Ovary (tissue), 10 donors: ENCODE results near the gene CAV2. TPM values are rescaled to one million over a fixed set of nuclear protein-coding genes. Genes with fewer than 3 reads are reported as not detected.

ENCODE experiments used
- DNase-seq, 5 donors: peaks; one replicate each; pipeline ENCODE4 v3.0.0-alpha.2; 2019 to 2020
- H3K27ac ChIP-seq, 2 donors: fragments of 200-600 bp; one replicate each; pipeline versions ENCODE4 v1.5.1 to v1.8.0; 2019 to 2022
- H3K27me3 ChIP-seq: fragments of 200-600 bp; one replicate; pipeline ENCODE4 v1.8.0; 2022
- H3K36me3 ChIP-seq: fragments of 200-600 bp; sonication (generic); one replicate; pipeline ENCODE4 v1.5.1; 2019
- H3K4me1 ChIP-seq: one replicate; pipeline ENCODE4 v1.8.1; 2013; ENCODE audit warnings: mild to moderate bottlenecking, moderate library complexity; ENCODE audit not compliant: insufficient read depth
- H3K4me3 ChIP-seq: fragments of 200-600 bp; sonication (generic); one replicate; pipeline ENCODE4 v1.5.1; 2017
- H3K9me3 ChIP-seq, 2 donors: fragments of 200-600 bp in 1 of 2; sonication (generic) in 1 of 2; one replicate each; pipeline versions ENCODE4 v1.5.1 to v1.8.1; 2013 to 2019; ENCODE audit warnings: mild to moderate bottlenecking in 1 of 2, moderate library complexity in 1 of 2
- EP300 ChIP-seq: sonication (generic); formaldehyde crosslinking; IDR thresholded peaks from one replicate; pipeline ENCODE4 v1.6.1; 2017; ENCODE audit warnings: antibody characterized with exemption
- POLR2A ChIP-seq: fragments of 450-650 bp; IDR thresholded peaks from one replicate; pipeline ENCODE4 v1.6.1; 2017; ENCODE audit warnings: antibody characterized with exemption, mild to moderate bottlenecking, moderate library complexity
- WGBS, 3 donors: extraction: QIAGEN DNeasy Blood & Tissue Kit in 1 of 3; methylation state at CpG; one replicate each; pipeline versions ENCODE4 v1.1.5 to v1.1.7; 2013 to 2017; 5-methylcytosine and 5-hydroxymethylcytosine counted together
- intact Hi-C, 4 donors: fragments of 100-400 bp; cut with DNase I; formaldehyde crosslinking; loops; one replicate each; pipeline versions ENCODE4 v1.11.0 to v1.15.1; 2022 to 2023
- long read RNA-seq, 3 donors: library from polyadenylated mRNA in 2 of 3; unstranded in 2 of 3; transcript quantifications; one replicate each; pipeline ENCODE4 v2.0.0 and lab custom pipeline, GENCODE V29; 2021 to 2026
- polyA plus RNA-seq, 2 donors: library from polyadenylated mRNA; stranded (reverse); fragments of 200-250 nt in 1 of 2; fragments of 350-450 nt in 1 of 2; fragmentation: Illumina TruSeq in 1 of 2; extraction: RNeasy Lipid Tissue Mini Kit (QIAGEN cat#74804) in 1 of 2; gene quantifications; one replicate each; pipeline ENCODE4 v1.2.3, GENCODE V29; 2013 to 2014
- total RNA-seq, 7 donors: library from RNA; depleted of rRNA in 2 of 7; stranded (reverse); fragments of >200 nt in 2 of 7; fragmentation: NEBNext Ultra II Directional in 3 of 7; extraction: Animal tissue kit (Norgen Biotek cat#: 25700) in 3 of 7; gene quantifications; one replicate each; pipeline versions ENCODE4 v1.1.0 to v1.2.4, GENCODE V29; 2016 to 2023
- TF ChIP-seq, protein P1 (sequence below), 3 donors: fragments of 450-650 bp in 2 of 3; fragments of 200-600 bp in 1 of 3; IDR thresholded peaks; one replicate each; pipeline versions ENCODE4 v1.5.1 to v1.8.0; 2016 to 2022; ENCODE audit warnings: antibody characterized with exemption in 3 of 3, mild to moderate bottlenecking in 1 of 3
- donor health status: DM: no; HTN: no; CAD: no; lungs with moderate emphysema.
- donor health status: DM: no; HTN: no; CAD: no.
- donor health status: Bipolar disorder and iron deficiency.
- donor health status: DM: yes; HTN: yes; CAD: no.
- donor health status: DM: no; HTN: no; CAD: no.
- donor health status: DM: yes; HTN: yes; CAD: no.

Gene CAV2, protein sequence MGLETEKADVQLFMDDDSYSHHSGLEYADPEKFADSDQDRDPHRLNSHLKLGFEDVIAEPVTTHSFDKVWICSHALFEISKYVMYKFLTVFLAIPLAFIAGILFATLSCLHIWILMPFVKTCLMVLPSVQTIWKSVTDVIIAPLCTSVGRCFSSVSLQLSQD
- total RNA-seq, result 10 to 100 TPM; 38.0 to 67.5 (median 53.7) TPM
- polyA plus RNA-seq, result 100 to 1,000 TPM in 1 of 2 donors, 10 to 100 TPM in 1; 46.2 to 110 TPM
- long read RNA-seq, donor 1, transcript CAV2-202 (2 exons, 776 nt), result minor isoform, 7 of 290 reads
- long read RNA-seq, donor 1, transcript CAV2-201 (3 exons, 3,301 nt), result major isoform, 266 of 290 reads
- long read RNA-seq, donor 1, partial matches to known transcripts, result 1 of 290 reads
- long read RNA-seq, donor 1, other reads (novel, unspliced or antisense), result 12 of 290 reads
- long read RNA-seq, donor 2, transcript CAV2-203 (2 exons, 1,179 nt), result minor isoform, 5 of 66 reads
- long read RNA-seq, donor 2, transcript CAV2-201 (3 exons, 3,301 nt), result major isoform, 53 of 66 reads
- long read RNA-seq, donor 2, partial matches to known transcripts, result 0 of 66 reads
- long read RNA-seq, donor 2, other reads (novel, unspliced or antisense), result 0 of 66 reads
- long read RNA-seq, donor 3, transcript CAV2-201 (3 exons, 3,301 nt), result major isoform, 173 of 190 reads
- long read RNA-seq, donor 3, partial matches to known transcripts, result 0 of 190 reads
- long read RNA-seq, donor 3, other reads (novel, unspliced or antisense), result 7 of 190 reads

DNA sequence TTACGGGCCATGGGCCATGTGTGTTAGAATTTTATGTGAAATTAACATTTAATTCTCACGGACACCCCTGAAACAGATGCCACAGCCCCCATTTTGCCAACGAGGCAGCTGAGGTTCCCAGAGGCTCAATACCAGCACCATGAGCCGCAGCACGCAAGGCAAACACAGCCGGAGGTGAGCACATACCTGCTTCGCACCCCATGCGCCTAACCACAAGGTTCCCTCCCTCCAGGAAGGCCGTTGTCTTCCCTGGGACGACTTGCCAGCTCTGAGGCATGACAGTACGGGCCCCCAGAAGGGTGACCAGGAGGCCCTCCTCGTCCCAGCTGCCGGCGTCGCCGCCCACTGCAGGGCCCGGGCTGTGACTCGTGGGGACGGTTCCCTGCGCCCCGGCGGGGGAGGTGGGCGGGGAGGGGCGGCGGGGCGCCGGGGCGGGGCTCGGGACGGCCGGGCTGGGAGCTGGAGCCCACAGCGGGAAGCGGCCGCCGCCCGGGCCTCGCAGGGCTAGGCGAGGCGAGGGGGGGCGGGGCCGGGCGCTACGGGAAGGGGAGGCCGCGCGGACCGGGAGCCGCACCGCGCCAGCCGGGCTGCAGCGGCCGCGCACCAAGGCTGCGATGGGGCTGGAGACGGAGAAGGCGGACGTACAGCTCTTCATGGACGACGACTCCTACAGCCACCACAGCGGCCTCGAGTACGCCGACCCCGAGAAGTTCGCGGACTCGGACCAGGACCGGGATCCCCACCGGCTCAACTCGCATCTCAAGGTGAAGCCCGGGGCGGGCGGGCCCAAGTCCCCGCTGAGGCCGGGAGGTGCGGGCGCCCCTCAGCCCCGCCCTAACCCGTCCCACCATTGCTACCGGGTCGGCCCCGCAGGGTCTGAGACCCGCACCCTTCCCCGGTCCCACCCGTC lies at the start of gene CAV2:
Gene CAV2 (plus strand): TSS at position 571 of the 910 bp plus-strand sequence. CDS start 44 bp downstream, at position 615.
- no peaks in the 10 kb centered on the region for H3K9me3 ChIP-seq
- H3K4me3 ChIP-seq, result peak within 1 kb of the TSS; percentile 60
- intact Hi-C loops, result no loop called here
- DNase-seq, result peak; percentile 67 to 81 (median 73)
- H3K27ac ChIP-seq, result peak within 1 kb of the TSS; percentile 90 to 95
- WGBS, 3 donors, result 3 to 6% (median 4%) methylated on average over 32 to 86 of the region's 86 CpGs
- H3K36me3 ChIP-seq, result no peaks in the 10 kb centered on the region
- TF ChIP-seq EP300, result no peak
- peak; percentile 46 for TF ChIP-seq POLR2A
- no peaks in the 10 kb centered on the region for H3K27me3 ChIP-seq
- peaks cover 7% of the 10 kb centered on the region for H3K4me1 ChIP-seq

DNA sequence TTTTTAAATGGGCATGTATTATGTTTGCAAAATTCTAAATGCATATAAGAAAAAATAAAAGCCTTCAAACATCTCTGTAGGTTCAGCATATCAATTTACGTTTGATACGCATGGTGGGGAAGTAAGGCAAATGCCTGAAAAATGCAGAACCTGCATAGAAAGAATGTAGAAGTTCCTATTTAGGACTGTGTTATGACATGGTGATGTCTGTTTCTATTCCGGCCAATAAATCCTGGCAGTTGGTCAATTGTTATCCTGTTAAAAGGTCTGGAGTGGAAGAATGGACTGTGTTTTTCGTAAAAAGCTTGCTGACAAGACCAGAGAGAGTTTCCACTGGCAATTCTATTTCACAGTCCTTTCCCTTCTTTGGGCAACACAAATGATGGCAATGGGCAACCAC lies 49.6 kb upstream of the CAV2 start:
- Histone ChIP-seq H3K4me1 (peaks cover 4% of the 10 kb centered on the region), H3K36me3 (no peaks in the 10 kb centered on the region), H3K4me3 (no peak overlapping the region), H3K9me3 (no peaks in the 10 kb centered on the region), H3K27ac (no peak overlapping the region), H3K27me3 (no peaks in the 10 kb centered on the region)
- 18 to 28% (median 24%) methylated on average over 4 of the region's 4 CpGs for WGBS, 3 donors
- intact Hi-C loops, result loop anchor here in 2 of 4 donors (10.0 kb wide), 1 partner anchor 75 kb away; the partner anchor contains the start of gene CAV1 (in 2 of the 2)
- DNase-seq, result no peak
- TF ChIP-seq POLR2A (no peak), EP300 (no peak)
- TF ChIP-seq, protein P1, sequence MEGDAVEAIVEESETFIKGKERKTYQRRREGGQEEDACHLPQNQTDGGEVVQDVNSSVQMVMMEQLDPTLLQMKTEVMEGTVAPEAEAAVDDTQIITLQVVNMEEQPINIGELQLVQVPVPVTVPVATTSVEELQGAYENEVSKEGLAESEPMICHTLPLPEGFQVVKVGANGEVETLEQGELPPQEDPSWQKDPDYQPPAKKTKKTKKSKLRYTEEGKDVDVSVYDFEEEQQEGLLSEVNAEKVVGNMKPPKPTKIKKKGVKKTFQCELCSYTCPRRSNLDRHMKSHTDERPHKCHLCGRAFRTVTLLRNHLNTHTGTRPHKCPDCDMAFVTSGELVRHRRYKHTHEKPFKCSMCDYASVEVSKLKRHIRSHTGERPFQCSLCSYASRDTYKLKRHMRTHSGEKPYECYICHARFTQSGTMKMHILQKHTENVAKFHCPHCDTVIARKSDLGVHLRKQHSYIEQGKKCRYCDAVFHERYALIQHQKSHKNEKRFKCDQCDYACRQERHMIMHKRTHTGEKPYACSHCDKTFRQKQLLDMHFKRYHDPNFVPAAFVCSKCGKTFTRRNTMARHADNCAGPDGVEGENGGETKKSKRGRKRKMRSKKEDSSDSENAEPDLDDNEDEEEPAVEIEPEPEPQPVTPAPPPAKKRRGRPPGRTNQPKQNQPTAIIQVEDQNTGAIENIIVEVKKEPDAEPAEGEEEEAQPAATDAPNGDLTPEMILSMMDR (IDR thresholded peaks at IDR 0.05), result no peak

DNA sequence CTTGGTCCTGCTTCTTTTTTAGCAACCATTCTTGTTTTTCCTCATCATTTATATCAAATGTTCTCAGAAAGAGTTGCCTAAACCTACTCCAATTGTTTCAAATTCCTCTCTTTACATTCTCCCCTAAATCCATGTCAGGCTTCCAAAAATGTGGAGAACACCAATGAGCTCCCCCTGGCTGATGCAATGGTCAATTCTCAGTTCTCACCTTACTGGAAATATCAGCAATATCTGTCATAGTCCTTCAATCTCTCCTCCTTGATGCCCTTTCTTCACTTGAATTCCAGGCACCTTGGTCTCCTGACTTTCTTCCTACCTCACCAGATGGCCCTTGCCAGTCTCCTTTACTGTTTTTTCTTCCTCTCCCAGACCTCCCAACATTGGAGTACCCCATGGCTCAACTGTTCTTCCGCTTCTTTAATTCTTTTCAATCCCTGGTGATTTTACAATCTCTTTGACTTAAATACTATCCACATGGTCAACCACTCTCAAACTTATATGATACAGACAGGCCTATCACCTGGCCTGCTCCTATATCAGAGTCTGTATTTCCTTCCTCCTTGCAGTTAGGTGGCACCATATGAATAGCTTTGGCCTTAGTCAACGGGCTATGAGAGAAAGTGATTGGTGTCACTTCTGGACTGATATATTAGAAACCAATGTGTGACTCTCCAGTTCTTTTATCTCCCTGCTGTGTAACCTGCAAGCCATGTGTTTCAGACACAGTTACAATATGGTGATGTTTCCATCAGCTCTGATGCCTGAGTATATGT lies 47.4 kb upstream of the CAV2 start:
- Histone ChIP-seq H3K4me1 (peaks cover 4% of the 10 kb centered on the region), H3K9me3 (no peaks in the 10 kb centered on the region), H3K27me3 (no peaks in the 10 kb centered on the region), H3K36me3 (no peaks in the 10 kb centered on the region), H3K4me3 (no peak overlapping the region), H3K27ac (no peak overlapping the region)
- DNase-seq, result no peak
- intact Hi-C loops, result no loop called here
- TF ChIP-seq POLR2A, result no peak
- no peak for TF ChIP-seq EP300
- TF ChIP-seq, protein P1 (IDR thresholded peaks at IDR 0.05), result no peak
- 98 to 100% (median 100%) methylated on average over 2 of the region's 2 CpGs for WGBS, 3 donors

DNA sequence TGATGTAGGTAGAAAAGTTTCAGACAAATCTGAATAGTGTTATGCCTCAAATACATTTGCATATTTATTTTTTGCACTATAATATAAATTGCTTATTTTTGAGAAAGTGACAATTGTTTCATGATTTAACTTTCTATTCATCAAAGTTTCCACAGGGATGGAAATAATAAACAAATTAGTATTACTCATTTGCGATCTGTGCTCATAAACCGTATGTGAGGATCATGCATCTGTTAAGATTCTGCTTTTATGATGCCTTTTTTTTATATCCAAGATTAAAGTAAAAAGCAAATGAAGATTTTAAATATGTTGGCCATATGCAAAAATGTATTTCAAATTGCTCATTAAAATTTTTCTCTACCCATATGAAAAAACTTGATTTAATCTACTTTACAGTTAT lies 45.2 kb upstream of the CAV2 start:
- TF ChIP-seq POLR2A, result no peak
- no peak for TF ChIP-seq EP300
- TF ChIP-seq, protein P1 (IDR thresholded peaks at IDR 0.05), result no peak
- Histone ChIP-seq H3K4me1 (peaks cover 2% of the 10 kb centered on the region), H3K9me3 (no peaks in the 10 kb centered on the region), H3K4me3 (no peak overlapping the region), H3K36me3 (no peaks in the 10 kb centered on the region), H3K27ac (no peak overlapping the region), H3K27me3 (no peaks in the 10 kb centered on the region)
- intact Hi-C loops, result no loop called here
- no peak for DNase-seq
- WGBS, 3 donors, result 95 to 97% (median 95%) methylated on average over 2 of the region's 2 CpGs
